ENCODE measurements around the gene DOCK8.

The DOCK8 gene

GRCh38 chr9:335373-335772 lies 120.7 kb downstream of the DOCK8 start:
- TF ChIP-seq, protein P1, sequence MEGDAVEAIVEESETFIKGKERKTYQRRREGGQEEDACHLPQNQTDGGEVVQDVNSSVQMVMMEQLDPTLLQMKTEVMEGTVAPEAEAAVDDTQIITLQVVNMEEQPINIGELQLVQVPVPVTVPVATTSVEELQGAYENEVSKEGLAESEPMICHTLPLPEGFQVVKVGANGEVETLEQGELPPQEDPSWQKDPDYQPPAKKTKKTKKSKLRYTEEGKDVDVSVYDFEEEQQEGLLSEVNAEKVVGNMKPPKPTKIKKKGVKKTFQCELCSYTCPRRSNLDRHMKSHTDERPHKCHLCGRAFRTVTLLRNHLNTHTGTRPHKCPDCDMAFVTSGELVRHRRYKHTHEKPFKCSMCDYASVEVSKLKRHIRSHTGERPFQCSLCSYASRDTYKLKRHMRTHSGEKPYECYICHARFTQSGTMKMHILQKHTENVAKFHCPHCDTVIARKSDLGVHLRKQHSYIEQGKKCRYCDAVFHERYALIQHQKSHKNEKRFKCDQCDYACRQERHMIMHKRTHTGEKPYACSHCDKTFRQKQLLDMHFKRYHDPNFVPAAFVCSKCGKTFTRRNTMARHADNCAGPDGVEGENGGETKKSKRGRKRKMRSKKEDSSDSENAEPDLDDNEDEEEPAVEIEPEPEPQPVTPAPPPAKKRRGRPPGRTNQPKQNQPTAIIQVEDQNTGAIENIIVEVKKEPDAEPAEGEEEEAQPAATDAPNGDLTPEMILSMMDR (IDR thresholded peaks at IDR 0.05; ENCODE audit: low read depth, low read length, missing control alignments) = no peak
- in situ Hi-C loops (cut with HindIII; ENCODE audit: low pct_ligation_motif_present, low sequenced_read_pairs) = no loop called here
- no peaks in the 10 kb centered on the region for H3K36me3 ChIP-seq (replicated peaks)
- DNase-seq = no peak
- no peak overlapping the region for H3K27ac ChIP-seq
- no peak overlapping the region for H3K4me3 ChIP-seq (ENCODE audit: low read depth, low read length)
- H3K27me3 ChIP-seq (replicated peaks) = no peaks in the 10 kb centered on the region

DNA sequence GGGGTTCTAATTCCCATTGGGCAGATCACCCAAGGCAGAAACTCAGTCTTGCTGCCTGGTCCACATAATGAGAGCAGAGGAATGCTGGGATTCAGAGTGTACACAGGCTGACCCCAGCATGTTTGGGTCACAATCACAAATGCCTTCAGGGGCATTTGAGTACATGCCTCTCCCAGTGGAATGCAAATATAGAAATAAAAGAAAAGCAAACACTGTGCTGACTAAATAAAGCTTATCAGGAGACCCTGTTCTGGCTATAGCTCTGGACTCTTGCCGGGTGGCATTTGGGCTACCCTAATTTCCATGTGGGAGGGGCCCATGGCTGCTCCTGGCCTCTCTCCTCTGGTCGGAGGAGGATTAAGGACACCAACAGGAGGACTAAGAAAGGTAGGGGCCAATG lies 121.4 kb downstream of the DOCK8 start:
- TF ChIP-seq, protein P1 (IDR thresholded peaks at IDR 0.05; ENCODE audit: low read depth, low read length, missing control alignments) = no peak
- Histone ChIP-seq H3K36me3 (replicated peaks) (no peaks in the 10 kb centered on the region), H3K4me3 (ENCODE audit: low read depth, low read length) (no peak overlapping the region), H3K27ac (no peak overlapping the region), H3K27me3 (replicated peaks) (no peaks in the 10 kb centered on the region)
- in situ Hi-C loops (cut with HindIII; ENCODE audit: low pct_ligation_motif_present, low sequenced_read_pairs) = no loop called here
- DNase-seq = no peak

GRCh38 chr9:338602-339001 lies 123.9 kb downstream of the DOCK8 start:
- TF ChIP-seq, protein P1 (IDR thresholded peaks at IDR 0.05; ENCODE audit: low read depth, low read length, missing control alignments) = no peak
- Histone ChIP-seq H3K27ac (no peak overlapping the region), H3K36me3 (replicated peaks) (no peaks in the 10 kb centered on the region), H3K27me3 (replicated peaks) (no peaks in the 10 kb centered on the region), H3K4me3 (ENCODE audit: low read depth, low read length) (no peak overlapping the region)
- DNase-seq = no peak
- in situ Hi-C loops (cut with HindIII; ENCODE audit: low pct_ligation_motif_present, low sequenced_read_pairs) = no loop called here

GRCh38 chr9:341634-342421 lies 127.2 kb downstream of the DOCK8 start:
- DNase-seq = no peak
- Histone ChIP-seq H3K27me3 (replicated peaks) (no peaks in the 10 kb centered on the region), H3K27ac (no peak overlapping the region), H3K36me3 (replicated peaks) (no peaks in the 10 kb centered on the region), H3K4me3 (ENCODE audit: low read depth, low read length) (no peak overlapping the region)
- TF ChIP-seq, protein P1 (IDR thresholded peaks at IDR 0.05; ENCODE audit: low read depth, low read length, missing control alignments) = no peak
- in situ Hi-C loops (cut with HindIII; ENCODE audit: low pct_ligation_motif_present, low sequenced_read_pairs) = no loop called here

DNA sequence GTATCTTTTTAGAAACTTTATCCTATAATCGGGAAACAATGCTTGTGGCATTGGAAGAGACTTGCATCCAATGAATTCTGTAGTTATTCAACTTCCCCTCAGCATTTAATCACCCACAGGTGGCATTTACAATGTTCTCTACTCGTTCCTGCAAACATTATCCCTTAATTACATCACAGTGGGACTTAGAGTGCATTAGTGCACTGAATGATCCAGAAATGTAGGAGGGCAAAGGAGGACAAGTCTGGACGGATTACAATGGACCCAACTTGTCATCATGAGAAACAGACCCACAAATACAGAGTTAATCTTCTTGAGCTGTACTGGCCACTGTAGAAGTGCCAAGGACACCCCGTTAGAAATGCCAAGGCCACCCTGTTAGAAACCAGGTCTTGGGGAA lies 129.1 kb downstream of the DOCK8 start:
- H3K27me3 ChIP-seq (replicated peaks) = no peaks in the 10 kb centered on the region
- no peak for DNase-seq
- in situ Hi-C loops (cut with HindIII; ENCODE audit: low pct_ligation_motif_present, low sequenced_read_pairs) = no loop called here
- H3K27ac ChIP-seq = no peak overlapping the region
- no peak overlapping the region for H3K4me3 ChIP-seq (ENCODE audit: low read depth, low read length)
- TF ChIP-seq, protein P1 (IDR thresholded peaks at IDR 0.05; ENCODE audit: low read depth, low read length, missing control alignments) = no peak
- no peaks in the 10 kb centered on the region for H3K36me3 ChIP-seq (replicated peaks)

- Histone ChIP-seq H3K27me3 (replicated peaks) (no peaks in the 10 kb centered on the region), H3K27ac (no peak overlapping the region), H3K4me3 (ENCODE audit: low read depth, low read length) (no peak overlapping the region), H3K36me3 (replicated peaks) (no peaks in the 10 kb centered on the region)
- in situ Hi-C loops (cut with HindIII; ENCODE audit: low pct_ligation_motif_present, low sequenced_read_pairs) = no loop called here
- DNase-seq = no peak
- TF ChIP-seq, protein P1 (IDR thresholded peaks at IDR 0.05; ENCODE audit: low read depth, low read length, missing control alignments) = no peak
Measured at GRCh38 chr9:346111-346571, 131.5 kb downstream of the DOCK8 start.

Data from brain microvascular endothelial cell (primary cell).